Thyroid gland (tissue), 4 donors: ENCODE data around the gene GRIA1.

ENCODE experiments used
- CTCF ChIP-seq, 6 experiments: fragments of 200-600 bp in 3 of 6; fragments of 450-650 bp in 3 of 6; sonication (generic) in 3 of 6; IDR thresholded peaks; one replicate each; pipeline ENCODE4 v1.5.1; 2016 to 2019; ENCODE audit warnings: antibody characterized with exemption in 6 of 6, mild to moderate bottlenecking in 2 of 6, inconsistent platforms in 1 of 6, moderate library complexity in 1 of 6
- POLR2A ChIP-seq, 2 donors: fragments of 450-650 bp; IDR thresholded peaks; one replicate each; pipeline ENCODE4 v1.6.1; 2017; ENCODE audit warnings: antibody characterized with exemption in 2 of 2, mild to moderate bottlenecking in 2 of 2, moderate library complexity in 1 of 2

- TF ChIP-seq POLR2A (IDR thresholded peaks at IDR 0.05) (no peak), CTCF (IDR thresholded peaks at IDR 0.05) (no peak)
These were observed 208.6 kb downstream of the GRIA1 start for GRCh38 chr5:153699035-153699434.
